NCI-H2029 treated with DMSO at 0.1 percent for 48 hours (cell line): ENCODE measurements around the gene ELOVL2.
A peak's percentile ranks its signal among the peaks of the same experiment; 100 is the strongest.

Experiments used
- DNase-seq: peaks from one replicate; lab custom pipeline; 2025; lab: John Stamatoyannopoulos, UW

The ELOVL2 gene

DNA sequence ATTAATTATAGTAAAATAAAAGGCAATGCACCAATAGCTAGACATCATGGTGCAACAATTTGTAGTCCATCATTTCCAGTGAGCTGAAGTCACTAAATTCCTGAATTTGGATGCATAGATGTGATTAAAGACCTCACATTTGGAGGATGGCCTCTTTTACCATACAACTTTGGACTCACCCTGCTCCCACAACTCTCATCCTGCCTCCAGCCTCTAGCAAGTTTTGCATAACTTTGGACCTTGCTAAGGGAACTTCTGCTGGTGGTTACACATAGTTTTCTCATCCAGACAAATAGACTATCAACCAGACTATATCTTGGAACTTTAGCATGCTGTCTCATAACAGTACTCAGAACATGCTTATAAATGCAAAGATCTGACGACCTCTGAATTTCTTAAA lies 12.8 kb upstream of the ELOVL2 start:
- DNase-seq: no peak

DNA sequence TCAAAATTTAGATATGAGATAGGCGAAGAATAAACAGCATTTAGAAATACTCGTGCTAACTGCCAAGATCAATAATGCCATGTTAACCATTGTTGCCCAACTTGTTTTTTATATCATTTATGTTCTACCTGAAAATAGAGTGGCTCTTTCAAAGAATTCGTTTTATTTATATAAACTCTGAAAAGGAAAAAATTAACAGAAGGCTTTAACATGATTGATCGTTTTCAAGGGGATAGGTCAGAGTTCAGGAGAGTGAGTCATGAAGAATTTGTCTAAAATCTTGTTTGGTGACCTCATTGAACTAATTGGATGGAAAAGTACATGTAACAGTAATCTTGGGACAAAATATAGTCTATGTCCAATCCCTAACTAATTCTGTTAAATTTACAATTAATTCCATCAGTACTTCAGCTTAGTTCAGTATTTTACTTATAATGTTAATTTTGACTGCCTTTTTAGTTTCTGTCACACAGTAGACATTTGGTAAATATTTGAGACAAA lies 11.1 kb upstream of the ELOVL2 start:
- DNase-seq: no peak

- DNase-seq: no peak
Observed at GRCh38 chr6:11054722-11055121, 10.6 kb upstream of the ELOVL2 start.

GRCh38 chr6:11053307-11053706 lies 9.2 kb upstream of the ELOVL2 start:
- no peak for DNase-seq

- DNase-seq: no peak
Observed at GRCh38 chr6:11050731-11051130, 6.6 kb upstream of the ELOVL2 start.

DNA sequence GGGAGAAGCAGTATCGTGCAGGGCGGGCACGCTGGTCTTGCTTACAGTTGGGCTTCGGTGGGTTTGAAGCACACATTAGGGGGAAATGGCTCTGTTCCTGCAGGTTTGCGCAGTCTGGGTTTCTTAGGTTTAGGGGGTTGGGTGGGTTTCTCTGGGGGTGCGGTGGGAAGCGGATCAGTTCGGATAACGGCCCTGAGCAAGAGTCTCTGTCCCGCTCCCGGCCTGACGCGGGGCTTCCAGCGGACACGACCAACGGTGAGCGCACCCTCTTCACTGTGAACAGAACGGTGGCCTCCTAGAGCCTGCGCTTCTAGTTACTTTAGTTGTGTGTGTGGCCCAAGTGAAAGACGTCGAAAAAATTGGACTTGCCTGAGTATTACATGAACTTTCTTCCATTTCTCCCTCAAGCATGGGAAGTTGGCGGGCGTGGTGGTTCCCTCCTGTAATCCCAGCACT lies 635 bp upstream of the ELOVL2 start:
- DNase-seq: no peak

DNA sequence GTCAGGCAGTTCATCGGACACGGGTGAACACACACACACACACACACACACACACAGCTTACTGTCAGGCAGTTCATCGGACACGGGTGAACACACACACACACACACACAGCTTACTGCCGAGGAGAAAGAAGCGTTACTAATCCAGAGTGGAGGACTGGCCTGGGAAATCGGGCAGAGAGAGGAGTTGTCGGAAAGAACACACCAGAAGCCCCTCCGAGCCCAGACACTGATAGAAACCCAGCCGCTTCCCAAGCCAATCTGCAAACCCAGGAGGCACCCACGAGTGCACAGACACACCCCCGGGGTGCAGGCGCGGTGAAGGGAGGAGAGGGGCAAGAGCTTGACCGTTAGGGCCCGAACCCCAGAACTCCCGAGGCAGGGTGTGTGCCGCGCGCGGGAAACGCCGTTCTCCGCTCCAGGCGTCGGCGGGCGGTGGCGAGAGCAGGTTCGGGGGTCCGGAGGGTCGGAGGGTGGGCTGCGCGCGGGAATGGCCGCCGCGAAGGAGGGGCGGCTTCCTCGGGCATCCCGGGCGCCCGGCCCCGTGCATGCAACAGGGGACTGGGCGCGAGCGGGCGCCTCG lies 636 bp downstream of the ELOVL2 start:
- peak; percentile 66 for DNase-seq

GRCh38 chr6:11042750-11043377 lies 1.2 kb downstream of the ELOVL2 start:
- DNase-seq: no peak

DNA sequence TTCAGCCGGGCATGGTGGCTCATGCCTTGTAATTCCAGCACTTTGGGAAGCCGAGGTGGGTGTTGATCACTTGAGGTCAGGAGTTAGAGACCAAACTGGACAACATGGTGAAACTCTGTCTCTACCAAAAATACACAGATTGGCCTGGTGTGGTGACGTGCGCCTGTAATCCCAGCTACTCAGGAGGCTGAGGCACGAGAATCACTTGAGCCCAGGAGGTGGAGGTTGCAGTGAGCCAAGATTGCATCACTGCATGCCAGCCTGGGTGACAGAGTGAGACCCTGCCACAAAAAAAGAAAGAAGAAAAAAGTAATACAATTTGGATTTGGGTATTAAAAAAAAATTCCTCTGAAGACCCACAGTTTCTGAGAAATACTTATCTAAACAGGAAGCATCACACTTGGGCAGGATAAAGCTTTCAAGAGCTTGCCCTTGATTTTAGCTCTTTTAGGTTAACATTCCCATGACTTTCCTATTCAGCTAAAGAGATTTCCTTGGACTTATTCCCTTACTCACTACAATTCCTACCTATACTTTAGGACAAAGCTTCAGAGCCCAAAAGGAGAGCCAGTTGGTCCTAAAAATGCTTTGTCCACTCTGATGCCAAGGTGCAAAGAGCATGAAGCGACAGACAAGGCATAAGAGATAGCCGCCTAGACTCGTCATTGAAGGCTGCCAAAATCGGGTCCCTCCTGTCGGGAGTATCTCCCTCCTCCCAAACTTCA lies 1.9 kb downstream of the ELOVL2 start:
- DNase-seq: no peak

- DNase-seq: no peak
Observed at GRCh38 chr6:11040134-11040533, 4.0 kb downstream of the ELOVL2 start.

- DNase-seq: no peak
Observed at GRCh38 chr6:11039040-11039439, 5.1 kb downstream of the ELOVL2 start.

DNA sequence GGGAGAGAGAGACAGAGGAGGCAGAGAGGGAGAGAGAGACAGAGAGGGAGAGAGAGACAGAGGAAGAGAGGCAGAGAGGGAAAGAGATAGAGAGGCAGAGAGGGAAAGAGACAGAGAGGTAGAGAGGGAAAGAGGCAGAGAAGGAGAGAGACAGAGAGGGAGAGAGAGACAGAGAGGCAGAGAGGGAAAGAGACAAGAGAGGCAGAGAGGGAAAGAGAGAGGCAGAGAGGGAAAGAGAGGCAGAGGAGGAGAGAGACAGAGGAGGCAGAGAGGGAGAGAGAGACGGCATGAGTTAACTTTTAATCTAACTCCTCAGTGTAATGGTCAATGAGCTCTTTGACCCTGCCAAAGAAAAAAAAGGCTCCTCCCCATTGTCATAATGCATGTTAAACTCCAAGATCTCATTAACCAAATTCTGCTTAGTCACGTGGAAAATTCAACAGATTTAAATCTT lies 7.1 kb downstream of the ELOVL2 start:
- no peak for DNase-seq

DNA sequence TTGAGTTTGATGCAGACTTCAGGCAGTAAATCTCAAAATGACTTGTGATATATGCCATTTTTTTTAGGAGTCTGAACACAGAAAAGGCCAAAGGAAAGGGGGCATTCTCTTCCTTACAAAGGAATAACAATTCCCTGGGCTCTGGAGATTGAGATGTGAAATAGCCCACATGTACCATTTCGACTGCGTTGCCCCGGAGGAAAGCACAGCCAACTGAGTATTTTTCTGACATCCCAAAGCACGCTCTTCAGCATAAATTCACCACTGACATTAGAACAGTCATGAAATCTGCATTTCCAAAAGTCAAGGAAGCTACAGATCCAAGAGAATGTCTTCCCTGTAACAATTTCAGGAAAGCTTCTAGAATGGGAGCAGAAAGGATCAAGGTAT lies 7.8 kb downstream of the ELOVL2 start:
- no peak for DNase-seq

GRCh38 chr6:11035616-11036350 lies 8.3 kb downstream of the ELOVL2 start:
- DNase-seq: no peak

- DNase-seq: no peak
Observed at GRCh38 chr6:11033825-11034224, 10.3 kb downstream of the ELOVL2 start.

DNA sequence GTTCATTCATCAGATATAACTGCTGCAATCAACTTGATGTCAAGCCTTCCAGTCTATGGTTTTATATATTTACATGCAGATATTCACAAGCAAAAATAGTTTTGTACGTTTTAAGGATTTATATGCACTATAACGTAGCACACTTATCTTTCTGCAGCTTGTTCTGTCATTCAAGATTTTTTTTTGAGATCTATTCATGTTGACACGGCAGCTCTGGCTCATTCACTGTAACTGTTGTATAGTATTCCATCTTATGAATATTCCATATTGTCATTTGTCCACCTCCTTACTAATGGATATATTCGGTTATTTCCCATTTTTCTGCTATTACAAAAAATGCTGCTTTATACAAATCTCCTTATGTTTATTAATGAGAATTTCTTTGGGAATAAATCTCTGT lies 13.2 kb downstream of the ELOVL2 start:
- no peak for DNase-seq

DNA sequence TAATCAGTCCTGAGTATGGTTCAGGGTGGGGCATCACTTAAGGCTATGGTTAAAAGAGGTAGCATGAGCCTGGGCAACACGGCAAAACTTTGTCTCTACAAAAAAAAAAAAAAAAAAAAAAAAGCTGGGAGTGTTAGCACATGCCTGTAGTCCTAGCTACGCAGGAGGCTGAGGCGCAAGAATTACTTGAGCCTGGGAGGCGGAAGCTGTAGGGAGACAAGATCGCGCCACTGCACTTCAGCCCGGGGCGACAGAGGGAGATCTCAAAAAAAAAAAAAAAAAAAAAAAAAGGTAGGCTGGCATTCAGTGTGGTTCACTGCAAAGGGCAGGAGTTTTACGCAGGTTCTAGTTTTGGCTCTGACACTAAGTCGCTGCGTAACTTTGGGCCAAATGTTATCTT lies 15.1 kb downstream of the ELOVL2 start:
- DNase-seq: no peak

DNA sequence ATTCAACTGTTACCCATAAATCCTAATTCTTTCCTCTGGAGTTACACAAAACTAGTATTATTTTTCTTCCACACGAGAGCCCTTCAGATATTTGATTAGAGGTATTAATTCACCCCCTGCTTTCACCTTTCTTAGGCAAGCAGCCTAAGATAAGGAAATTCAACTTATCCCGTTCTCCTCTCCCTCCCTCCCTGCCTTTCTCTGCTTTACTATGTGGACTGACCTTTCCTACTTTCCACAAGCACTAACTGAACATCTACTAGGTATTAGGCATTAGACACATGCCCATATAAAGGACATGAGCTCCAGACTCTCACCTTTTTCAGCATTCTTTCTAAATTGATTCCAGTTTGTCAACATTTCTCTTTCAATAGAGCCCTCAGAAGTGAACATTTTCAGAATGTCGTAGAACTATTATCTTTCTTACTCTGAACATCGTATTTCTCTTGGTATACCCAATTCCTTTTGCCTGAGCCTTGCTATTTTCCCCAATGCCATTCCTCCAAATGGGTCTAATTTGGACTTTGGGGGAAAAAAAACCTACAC lies 16.5 kb downstream of the ELOVL2 start:
- no peak for DNase-seq

GRCh38 chr6:11025921-11026635 lies 18.0 kb downstream of the ELOVL2 start:
- DNase-seq: no peak

DNA sequence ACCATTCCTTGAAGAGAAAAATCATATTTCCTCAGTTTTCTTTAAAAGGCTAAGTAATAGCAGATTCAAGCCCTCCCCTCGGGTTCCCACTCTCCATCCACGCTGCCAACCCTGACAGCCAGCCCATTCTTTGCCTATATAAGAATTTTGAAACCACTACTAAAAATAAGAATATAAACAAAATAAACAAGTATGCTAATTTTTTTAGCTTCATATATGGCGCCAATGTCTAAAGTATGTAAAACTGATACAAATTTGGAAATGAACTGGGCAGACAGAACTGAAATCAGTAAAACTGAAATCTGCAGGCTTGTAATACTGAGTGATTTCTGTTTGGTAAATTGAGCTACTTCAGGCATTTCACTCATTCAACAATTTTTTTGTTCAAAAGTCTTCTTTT lies 19.0 kb downstream of the ELOVL2 start:
- no peak for DNase-seq

DNA sequence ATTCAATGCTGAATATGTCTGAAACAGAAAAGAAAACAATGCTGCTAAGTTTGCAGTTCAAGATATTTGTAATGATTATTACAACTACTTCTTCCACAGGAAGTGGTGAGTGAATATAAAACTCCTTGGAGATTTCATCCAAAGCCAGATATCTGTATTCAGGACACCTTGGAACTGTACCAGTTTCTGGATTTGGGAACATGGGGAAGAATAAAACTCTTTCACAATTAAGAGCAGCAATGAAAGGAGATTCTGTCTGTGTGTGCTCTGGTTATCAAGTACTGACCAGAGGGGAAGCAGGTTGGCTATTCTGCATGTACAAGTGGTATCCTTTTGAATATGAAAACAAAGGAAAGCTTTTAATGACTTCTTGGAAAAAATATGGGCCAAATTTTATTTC lies 21.1 kb downstream of the ELOVL2 start:
- no peak for DNase-seq

- DNase-seq: no peak
Observed at GRCh38 chr6:11021714-11022113, 22.4 kb downstream of the ELOVL2 start.
